Nephron progenitor cell (in vitro differentiated cells): ENCODE measurements around the gene ANKRD13D.
"Not testable (repeated sequence)": the region's sequence is repeated elsewhere in the genome, so short reads cannot be mapped to it uniquely, and the experiment has no call there.

ENCODE experiments used
- DNase-seq: peaks from one replicate; pipeline ENCODE4 v3.0.0; 2021
- H3K27ac Mint-ChIP-seq: 2 replicates; pipeline ENCODE4 v1.8.0; 2021; ENCODE audit warnings: mild to moderate bottlenecking, moderate library complexity, mixed read lengths
- H3K27me3 Mint-ChIP-seq: 2 replicates; pipeline ENCODE4 v1.8.0; 2021; ENCODE audit warnings: mild to moderate bottlenecking, low read depth, mixed read lengths; ENCODE audit not compliant: poor library complexity
- H3K36me3 Mint-ChIP-seq: 2 replicates; pipeline ENCODE4 v1.8.0; 2021; ENCODE audit warnings: low read depth, mixed read lengths
- H3K4me1 Mint-ChIP-seq: 2 replicates; pipeline ENCODE4 v1.8.0; 2021; ENCODE audit warnings: mixed read lengths
- H3K4me3 Mint-ChIP-seq: 2 replicates; pipeline ENCODE4 v1.8.0; 2021; ENCODE audit warnings: mild to moderate bottlenecking, moderate library complexity, mixed read lengths
- H3K9me3 Mint-ChIP-seq: 2 replicates; pipeline ENCODE4 v1.8.0; 2021; ENCODE audit warnings: mild to moderate bottlenecking, moderate library complexity, mixed read lengths
- TF ChIP-seq, protein P1 (sequence below): fragments of 200-600 bp; sonication (generic); IDR thresholded peaks from 2 replicates; pipeline ENCODE4 v1.5.0; 2021; ENCODE audit warnings: antibody characterized with exemption

Gene ANKRD13D

DNA sequence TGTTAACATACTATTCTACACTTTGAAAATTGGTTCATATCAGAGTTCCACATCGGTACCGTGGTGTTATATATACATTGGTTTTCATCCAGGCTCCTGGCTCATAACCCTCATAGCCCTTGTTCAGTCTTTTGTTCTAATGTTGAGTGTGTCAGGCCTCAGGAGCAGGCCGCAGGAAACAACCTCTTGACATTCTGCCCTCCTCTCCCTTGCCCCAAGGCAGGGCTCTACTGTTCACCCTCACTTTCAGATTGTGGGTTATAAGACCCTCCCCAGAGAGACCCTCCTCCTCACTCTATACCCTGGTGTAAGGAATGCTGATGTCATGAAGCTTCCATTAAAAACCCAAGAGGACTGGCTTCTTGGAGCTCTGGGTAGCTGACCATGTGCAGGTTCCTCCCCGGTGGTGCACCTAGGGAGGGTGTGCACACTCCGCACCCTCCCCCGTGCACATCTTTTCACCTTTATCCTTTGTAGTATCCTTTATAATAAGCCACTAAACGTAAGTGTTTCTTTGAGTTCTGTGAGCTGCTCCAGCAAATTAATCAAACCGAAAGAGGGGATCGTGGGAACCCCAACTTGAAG, 26.3 kb downstream of the ANKRD13D start:
- H3K4me3 Mint-ChIP-seq, result peak overlapping the region; percentile 58
- H3K9me3 Mint-ChIP-seq, result no peaks in the 10 kb centered on the region
- DNase-seq, result no peak
- TF ChIP-seq, protein P1, sequence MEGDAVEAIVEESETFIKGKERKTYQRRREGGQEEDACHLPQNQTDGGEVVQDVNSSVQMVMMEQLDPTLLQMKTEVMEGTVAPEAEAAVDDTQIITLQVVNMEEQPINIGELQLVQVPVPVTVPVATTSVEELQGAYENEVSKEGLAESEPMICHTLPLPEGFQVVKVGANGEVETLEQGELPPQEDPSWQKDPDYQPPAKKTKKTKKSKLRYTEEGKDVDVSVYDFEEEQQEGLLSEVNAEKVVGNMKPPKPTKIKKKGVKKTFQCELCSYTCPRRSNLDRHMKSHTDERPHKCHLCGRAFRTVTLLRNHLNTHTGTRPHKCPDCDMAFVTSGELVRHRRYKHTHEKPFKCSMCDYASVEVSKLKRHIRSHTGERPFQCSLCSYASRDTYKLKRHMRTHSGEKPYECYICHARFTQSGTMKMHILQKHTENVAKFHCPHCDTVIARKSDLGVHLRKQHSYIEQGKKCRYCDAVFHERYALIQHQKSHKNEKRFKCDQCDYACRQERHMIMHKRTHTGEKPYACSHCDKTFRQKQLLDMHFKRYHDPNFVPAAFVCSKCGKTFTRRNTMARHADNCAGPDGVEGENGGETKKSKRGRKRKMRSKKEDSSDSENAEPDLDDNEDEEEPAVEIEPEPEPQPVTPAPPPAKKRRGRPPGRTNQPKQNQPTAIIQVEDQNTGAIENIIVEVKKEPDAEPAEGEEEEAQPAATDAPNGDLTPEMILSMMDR, result no peak
- peaks cover 21% of the 10 kb centered on the region for H3K4me1 Mint-ChIP-seq
- H3K27ac Mint-ChIP-seq, result no peak overlapping the region
- H3K36me3 Mint-ChIP-seq, result no peaks in the 10 kb centered on the region
- peaks cover 25% of the 10 kb centered on the region for H3K27me3 Mint-ChIP-seq

DNA sequence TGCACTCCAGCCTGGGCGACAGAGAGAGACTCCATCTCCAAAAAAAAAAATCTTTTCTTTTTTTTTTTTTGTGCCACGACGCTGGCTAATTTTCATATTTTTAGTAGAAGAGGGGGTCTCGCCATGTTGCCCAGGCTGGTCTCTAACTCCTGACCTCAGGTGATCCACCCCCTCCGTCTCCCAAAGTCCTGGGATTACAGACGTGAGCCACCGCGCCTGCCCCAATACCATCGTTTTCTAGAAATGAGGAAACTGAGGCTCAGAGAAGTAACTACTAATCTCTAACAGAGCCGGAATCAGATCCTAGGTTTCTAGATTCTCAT, 27.7 kb downstream of the ANKRD13D start:
- no peak for DNase-seq
- Mint-ChIP-seq H3K4me3 (peak overlapping the region; percentile 91), H3K27me3 (peaks cover 35% of the 10 kb centered on the region), H3K9me3 (no peaks in the 10 kb centered on the region), H3K36me3 (no peaks in the 10 kb centered on the region), H3K4me1 (peaks cover 21% of the 10 kb centered on the region), H3K27ac (peak overlapping the region; percentile 99)
- TF ChIP-seq, protein P1, result no peak

DNA sequence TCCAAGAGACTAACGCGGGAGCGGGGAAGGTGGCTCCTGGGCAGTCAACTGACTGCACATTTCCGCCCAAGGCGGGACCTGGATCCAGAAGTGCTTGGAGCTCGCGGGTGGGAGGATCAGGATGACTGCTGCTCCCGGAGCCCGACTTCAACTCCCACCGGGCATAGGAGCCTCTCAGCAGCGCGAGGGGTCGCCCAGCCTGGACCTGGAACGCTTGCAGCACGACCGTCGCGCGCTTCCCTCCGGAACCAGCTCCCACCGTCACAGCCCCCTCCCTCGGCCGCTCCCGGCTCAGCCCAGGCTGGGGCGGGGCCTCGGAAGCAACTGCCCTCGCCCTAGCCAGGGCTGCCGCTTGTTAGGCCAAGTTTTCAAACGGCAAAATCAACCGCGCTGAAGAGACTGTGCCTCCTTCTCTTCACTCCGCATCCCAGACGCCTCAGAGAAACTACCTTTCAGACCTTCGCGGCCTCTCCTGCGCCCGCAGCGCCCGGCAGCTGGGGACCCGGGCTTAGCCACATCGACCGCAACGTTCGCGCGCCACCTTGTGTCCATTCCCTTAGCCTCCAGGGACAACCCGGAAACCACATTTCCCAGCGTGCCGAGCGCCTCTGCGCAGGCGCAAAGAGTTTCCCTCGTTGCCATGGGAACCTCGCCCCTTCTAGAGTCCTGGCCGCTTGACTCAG, 28.2 kb downstream of the ANKRD13D start:
- TF ChIP-seq, protein P1, result peak; percentile 77
- no peaks in the 10 kb centered on the region for H3K9me3 Mint-ChIP-seq
- H3K4me3 Mint-ChIP-seq, result peak overlapping the region; percentile 91
- peaks cover 35% of the 10 kb centered on the region for H3K27me3 Mint-ChIP-seq
- peak; percentile 99 for DNase-seq
- peaks cover 21% of the 10 kb centered on the region for H3K4me1 Mint-ChIP-seq
- H3K36me3 Mint-ChIP-seq, result no peaks in the 10 kb centered on the region
- peak overlapping the region; percentile 99 for H3K27ac Mint-ChIP-seq

DNA sequence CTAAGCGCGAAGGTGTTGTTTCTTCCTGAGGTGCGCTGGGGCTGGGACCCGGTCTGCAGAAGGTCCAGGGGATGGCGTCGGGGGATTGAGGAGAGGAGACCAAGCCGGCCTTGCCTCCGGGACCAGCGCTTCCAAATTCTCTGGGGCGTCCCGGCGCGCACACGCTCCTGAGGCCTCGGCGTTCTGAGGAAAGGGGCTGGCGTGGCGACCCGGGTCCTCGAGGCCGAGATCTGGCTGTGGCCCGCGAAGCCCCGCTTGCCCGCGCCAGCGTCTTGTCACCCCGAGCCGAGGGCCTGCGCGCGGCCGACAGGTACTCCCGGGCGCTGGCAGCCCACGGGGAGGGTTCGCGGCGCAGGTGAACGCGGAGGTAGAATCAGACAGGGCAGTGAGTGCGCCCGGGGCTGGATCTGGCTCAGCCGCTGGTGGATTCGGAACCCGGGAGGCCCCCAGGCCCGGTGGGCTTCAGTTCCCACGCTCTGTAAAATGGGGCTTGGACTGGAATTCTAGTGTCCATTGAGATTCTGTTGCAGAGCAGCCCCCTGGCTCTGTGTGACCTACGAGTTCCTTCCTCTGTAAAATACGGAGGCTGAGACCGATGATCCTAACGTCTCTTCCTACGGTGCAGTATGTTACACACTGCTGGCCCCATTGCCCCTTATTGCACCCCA, 28.9 kb downstream of the ANKRD13D start:
- no peaks in the 10 kb centered on the region for H3K36me3 Mint-ChIP-seq
- H3K27me3 Mint-ChIP-seq, result peaks cover 38% of the 10 kb centered on the region
- peak overlapping the region; percentile 99 for H3K27ac Mint-ChIP-seq
- TF ChIP-seq, protein P1, result no peak
- no peaks in the 10 kb centered on the region for H3K9me3 Mint-ChIP-seq
- DNase-seq, result no peak
- peak overlapping the region; percentile 91 for H3K4me3 Mint-ChIP-seq
- H3K4me1 Mint-ChIP-seq, result peaks cover 21% of the 10 kb centered on the region

GRCh38 chr11:67318876-67319275, 29.8 kb downstream of the ANKRD13D start:
- Mint-ChIP-seq H3K27me3 (peaks cover 38% of the 10 kb centered on the region), H3K4me3 (peak overlapping the region; percentile 91), H3K4me1 (peaks cover 21% of the 10 kb centered on the region)
- H3K9me3 Mint-ChIP-seq, H3K27ac Mint-ChIP-seq, H3K36me3 Mint-ChIP-seq, DNase-seq: not testable (repeated sequence)

- Mint-ChIP-seq H3K9me3 (no peaks in the 10 kb centered on the region), H3K36me3 (no peaks in the 10 kb centered on the region), H3K4me3 (no peak overlapping the region), H3K27ac (no peak overlapping the region), H3K27me3 (peaks cover 34% of the 10 kb centered on the region), H3K4me1 (peaks cover 17% of the 10 kb centered on the region)
- no peak for DNase-seq
- TF ChIP-seq, protein P1, result no peak
These were observed 30.9 kb downstream of the ANKRD13D start for GRCh38 chr11:67320011-67320410.
